OCI-LY1 (cell line): Measurements from ENCODE around the gene NFKBIL1.
A peak's percentile ranks its signal among the peaks of the same experiment; 100 is the strongest.
"Not testable (repeated sequence)": the region's sequence is repeated elsewhere in the genome, so short reads cannot be mapped to it uniquely, and the experiment has no call there.

ENCODE experiments used
- H2AFZ ChIP-seq: fragments of 200-600 bp; sonication (generic), shearing (Covaris generic); 2 replicates; pipeline ENCODE4 v1.6.0; 2014; ENCODE audit warnings: antibody characterized with exemption, mild to moderate bottlenecking, low read length
- H3F3A ChIP-seq: fragments of 200-600 bp; sonication (generic), shearing (Covaris generic); 2 replicates; pipeline ENCODE4 v1.6.0; 2014; ENCODE audit warnings: mild to moderate bottlenecking, antibody characterized with exemption, low read length, moderate library complexity; ENCODE audit not compliant: insufficient read depth
- H3K27ac ChIP-seq: fragments of 200-600 bp; sonication (generic); 2 replicates; pipeline ENCODE4 v1.5.1; 2014; ENCODE audit warnings: low read length, mixed run types, mild to moderate bottlenecking, low read depth; ENCODE audit not compliant: poor library complexity, severe bottlenecking
- H3K27me3 ChIP-seq: fragments of 200-600 bp; sonication (generic); 2 replicates; pipeline ENCODE4 v1.6.0; 2014; ENCODE audit warnings: antibody characterized with exemption, mild to moderate bottlenecking, low read length, moderate library complexity; ENCODE audit not compliant: insufficient read depth
- H3K36me3 ChIP-seq: fragments of 200-600 bp; sonication (generic); 2 replicates; pipeline ENCODE4 v1.6.1; 2014; ENCODE audit warnings: mild to moderate bottlenecking, antibody characterized with exemption, low read length, moderate library complexity, mixed read lengths; ENCODE audit not compliant: insufficient read depth
- H3K4me1 ChIP-seq: fragments of 200-600 bp; sonication (generic); 2 replicates; pipeline ENCODE4 v1.5.1; 2014; ENCODE audit warnings: mild to moderate bottlenecking, low read length, moderate library complexity; ENCODE audit not compliant: insufficient read depth, severe bottlenecking
- H3K4me2 ChIP-seq: fragments of 200-600 bp; sonication (generic), shearing (Covaris generic); 2 replicates; pipeline ENCODE4 v1.6.1; 2014; ENCODE audit warnings: low read length
- H3K4me3 ChIP-seq: fragments of 200-600 bp; sonication (generic); 2 replicates; pipeline ENCODE4 v1.5.1; 2014; ENCODE audit warnings: low read length, low read depth, mild to moderate bottlenecking, mixed read lengths; ENCODE audit not compliant: poor library complexity, severe bottlenecking
- H3K79me2 ChIP-seq: fragments of 200-600 bp; shearing (Covaris generic); 2 replicates; pipeline ENCODE4 v1.6.1; 2016; ENCODE audit warnings: mixed run types, low read length, mixed read lengths; ENCODE audit not compliant: insufficient read depth
- H3K9ac ChIP-seq: fragments of 200-600 bp; sonication (generic), shearing (Covaris generic); 2 replicates; pipeline ENCODE4 v1.6.1; 2014; ENCODE audit warnings: mild to moderate bottlenecking, low read length, mixed read lengths
- H3K9me2 ChIP-seq: fragments of 200-600 bp; sonication (generic), shearing (Covaris generic); 2 replicates; pipeline ENCODE4 v1.6.1; 2014; ENCODE audit warnings: low read depth, mild to moderate bottlenecking, low read length, mixed read lengths
- H3K9me3 ChIP-seq: fragments of 200-600 bp; shearing (Covaris generic); 2 replicates; pipeline ENCODE4 v1.6.1; 2014; ENCODE audit warnings: low read length, mixed read lengths
- H4K20me1 ChIP-seq: fragments of 200-600 bp; sonication (generic), shearing (Covaris generic); 2 replicates; pipeline ENCODE4 v1.6.0; 2016; ENCODE audit warnings: mild to moderate bottlenecking, low read length; ENCODE audit not compliant: insufficient read depth
- CTCF ChIP-seq: fragments of 200-600 bp; sonication (generic), shearing (Covaris generic); IDR thresholded peaks from 2 replicates; pipeline ENCODE4 v1.5.1; 2017; ENCODE audit warnings: mild to moderate bottlenecking, antibody characterized with exemption, low read length, moderate library complexity, mixed read lengths
- EZH2 ChIP-seq: fragments of 200-600 bp; sonication (generic), shearing (Covaris generic); IDR thresholded peaks from 2 replicates; pipeline ENCODE4 v1.8.0; 2017; ENCODE audit warnings: borderline replicate concordance, mixed run types, mild to moderate bottlenecking, antibody characterized with exemption, low read length, moderate library complexity, mixed read lengths

Gene NFKBIL1

GRCh38 chr6:31588871-31589650 lies 41.7 kb downstream of the NFKBIL1 start:
- Histone ChIP-seq H3K27me3 (no peaks in the 10 kb centered on the region), H2AFZ (no peak overlapping the region), H3K27ac (no peak overlapping the region), H3K4me3 (no peak overlapping the region), H3K79me2 (no peaks in the 10 kb centered on the region), H3K9ac (no peak overlapping the region), H3K4me1 (peaks cover 42% of the 10 kb centered on the region), H3K9me2 (no peaks in the 10 kb centered on the region), H3K36me3 (no peaks in the 10 kb centered on the region), H3K4me2 (no peak overlapping the region), H4K20me1 (no peaks in the 10 kb centered on the region), H3F3A (no peaks in the 10 kb centered on the region), H3K9me3 (no peaks in the 10 kb centered on the region)
- TF ChIP-seq EZH2 (no peak), CTCF (no peak)

GRCh38 chr6:31590691-31591090 lies 43.3 kb downstream of the NFKBIL1 start:
- H3K4me3 ChIP-seq, H3K27me3 ChIP-seq, H3K79me2 ChIP-seq, H3K9ac ChIP-seq, H4K20me1 ChIP-seq, H3K27ac ChIP-seq, H3K9me3 ChIP-seq, H3F3A ChIP-seq, H3K4me2 ChIP-seq, H2AFZ ChIP-seq, H3K36me3 ChIP-seq, H3K9me2 ChIP-seq: not testable (repeated sequence)
- peaks cover 25% of the 10 kb centered on the region for H3K4me1 ChIP-seq

- TF ChIP-seq CTCF = no peak
- no peak for TF ChIP-seq EZH2
- no peaks in the 10 kb centered on the region for H3K36me3 ChIP-seq
- no peaks in the 10 kb centered on the region for H3K79me2 ChIP-seq
- H3K27me3 ChIP-seq = no peaks in the 10 kb centered on the region
- H4K20me1 ChIP-seq = no peaks in the 10 kb centered on the region
- no peaks in the 10 kb centered on the region for H3K9me2 ChIP-seq
- no peaks in the 10 kb centered on the region for H3K9me3 ChIP-seq
- H3K4me2 ChIP-seq = 0 out of 2 replicates have a peak overlapping the region, but pooled peaks have one; percentile 3
- H3K9ac ChIP-seq = no peak overlapping the region
- H3K4me1 ChIP-seq = peaks cover 13% of the 10 kb centered on the region
- H3K4me3 ChIP-seq = no peak overlapping the region
- H3F3A ChIP-seq = no peaks in the 10 kb centered on the region
- peak overlapping the region; percentile 18; the same call in 1 of the 2 replicates for H2AFZ ChIP-seq
- H3K27ac ChIP-seq = no peak overlapping the region
Observed at GRCh38 chr6:31592396-31592771, 45.0 kb downstream of the NFKBIL1 start.

GRCh38 chr6:31597006-31597405 lies 49.6 kb downstream of the NFKBIL1 start:
- peak overlapping the region; percentile 33 for H3K27ac ChIP-seq
- TF ChIP-seq CTCF (peak; percentile 64), EZH2 (no peak)
- no peaks in the 10 kb centered on the region for H3K36me3 ChIP-seq
- H3K9ac ChIP-seq = no peak overlapping the region
- H3K27me3 ChIP-seq = no peaks in the 10 kb centered on the region
- H3K4me3 ChIP-seq = no peak overlapping the region
- no peaks in the 10 kb centered on the region for H3K79me2 ChIP-seq
- H4K20me1 ChIP-seq = no peaks in the 10 kb centered on the region
- H3K9me3 ChIP-seq = no peaks in the 10 kb centered on the region
- no peak overlapping the region for H2AFZ ChIP-seq
- H3K9me2 ChIP-seq = no peaks in the 10 kb centered on the region
- no peak overlapping the region for H3K4me2 ChIP-seq
- H3K4me1 ChIP-seq = peaks cover 13% of the 10 kb centered on the region
- H3F3A ChIP-seq = no peaks in the 10 kb centered on the region
